Fibroblast of the conjunctiva (primary cell): ENCODE data around the gene COL26A1.
A peak's percentile ranks its signal among the peaks of the same experiment; 100 is the strongest.

Experiments
- DNase-seq: peaks from one replicate; pipeline ENCODE4 v3.0.0-alpha.2; 2010; ENCODE audit warnings: low read depth

The COL26A1 gene

GRCh38 chr7:101373812-101374614 is 11.3 kb downstream of the COL26A1 start:
- no peak for DNase-seq

GRCh38 chr7:101374990-101375389 is 12.3 kb downstream of the COL26A1 start:
- no peak for DNase-seq

- no peak for DNase-seq
Observed at GRCh38 chr7:101376601-101377000, 13.9 kb downstream of the COL26A1 start.

DNA sequence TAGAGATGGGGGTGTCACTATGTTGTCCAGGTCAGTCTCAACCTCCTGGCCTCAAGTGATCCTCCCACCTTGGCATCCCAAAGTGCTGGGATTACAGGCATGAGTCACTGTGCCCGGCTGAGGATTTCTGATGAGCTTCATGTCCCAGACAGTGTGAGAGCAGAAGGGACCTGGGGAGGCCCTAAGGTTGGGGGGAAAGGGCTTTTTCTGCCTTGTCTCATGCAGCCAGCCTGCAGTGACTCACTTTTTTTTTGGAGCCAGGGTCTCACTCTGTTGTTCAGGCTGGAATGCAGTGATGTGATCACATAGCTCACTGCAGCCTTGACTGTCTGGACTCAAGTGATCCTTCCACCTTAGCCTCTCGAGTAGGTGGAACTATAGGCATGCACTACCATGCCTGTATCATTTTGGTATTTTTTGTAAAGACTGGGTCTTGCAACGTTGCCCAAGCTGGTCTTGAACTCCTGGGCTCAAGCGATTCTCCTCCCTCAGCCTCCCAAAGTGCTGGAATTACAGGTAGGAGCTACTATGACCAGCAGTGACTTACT is 14.6 kb downstream of the COL26A1 start:
- no peak for DNase-seq

- DNase-seq, result no peak
Observed at GRCh38 chr7:101378751-101379174, 16.1 kb downstream of the COL26A1 start.

DNA sequence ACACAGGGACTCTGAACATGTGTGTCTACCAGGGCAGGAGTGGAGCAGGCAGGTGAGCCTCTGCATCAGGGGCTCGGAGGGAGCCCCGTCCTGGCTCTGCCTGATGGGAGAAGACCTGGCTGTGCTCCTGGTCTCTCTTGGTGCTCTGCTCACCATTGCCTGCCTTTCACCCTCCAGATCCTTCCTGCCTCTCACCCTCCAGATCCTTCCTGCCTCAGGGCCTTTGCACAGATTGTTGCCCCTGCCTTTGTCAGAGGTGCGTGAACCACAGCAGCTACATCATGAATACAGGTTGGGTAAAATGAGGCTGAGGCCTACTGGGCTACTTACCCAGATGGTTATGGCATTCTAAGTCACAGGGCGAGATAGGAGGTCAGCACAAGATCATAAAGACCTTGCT is 16.6 kb downstream of the COL26A1 start:
- DNase-seq, result no peak

- DNase-seq, result no peak
Observed at GRCh38 chr7:101381549-101382111, 19.0 kb downstream of the COL26A1 start.

DNA sequence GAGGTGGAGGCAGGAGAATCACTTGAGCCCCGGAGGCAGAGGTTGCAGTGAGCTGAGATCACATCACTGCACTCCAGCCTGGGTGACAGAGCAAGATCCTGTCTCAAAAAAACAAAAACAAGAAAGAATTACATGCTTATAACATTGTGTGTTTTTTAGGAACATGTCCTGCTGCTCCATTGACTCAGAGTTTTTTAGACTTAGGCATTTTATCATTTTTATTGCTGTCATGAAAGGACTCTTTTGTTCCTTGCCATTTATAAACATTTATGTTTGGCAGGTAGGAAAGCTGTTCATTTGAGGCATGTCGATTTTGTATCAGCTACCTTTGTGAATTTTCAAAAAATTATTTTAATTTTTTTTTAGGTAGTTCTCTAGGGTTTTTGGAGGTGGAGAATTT is 20.3 kb downstream of the COL26A1 start:
- no peak for DNase-seq

GRCh38 chr7:101386177-101386557 is 23.5 kb downstream of the COL26A1 start:
- no peak for DNase-seq

- no peak for DNase-seq
Observed at GRCh38 chr7:101386558-101387231, 24.0 kb downstream of the COL26A1 start.

- peak; percentile 36 for DNase-seq
Observed at GRCh38 chr7:101390901-101391301, 28.2 kb downstream of the COL26A1 start.

DNA sequence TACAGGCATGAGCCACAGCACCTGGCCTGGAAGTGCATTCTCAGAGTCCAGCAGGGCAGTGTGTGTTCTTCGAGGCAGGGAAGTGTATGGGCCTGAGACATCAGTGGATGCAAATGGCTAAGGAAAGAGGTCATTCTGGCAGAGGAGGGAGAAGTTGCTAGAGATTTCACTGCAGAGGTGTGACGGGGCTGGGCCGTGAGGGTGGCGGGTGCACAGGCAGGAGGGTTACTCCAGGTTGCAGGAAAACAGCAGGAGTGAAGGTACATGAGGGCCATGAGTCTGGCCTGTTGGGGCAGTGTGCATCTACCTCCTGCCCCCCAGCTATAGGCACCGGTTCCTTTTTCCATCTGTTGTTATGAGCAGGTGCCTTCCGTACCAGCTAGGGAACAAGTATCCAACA is 29.3 kb downstream of the COL26A1 start:
- no peak for DNase-seq

- DNase-seq, result no peak
Observed at GRCh38 chr7:101393865-101394264, 31.2 kb downstream of the COL26A1 start.

GRCh38 chr7:101395376-101395775 is 32.7 kb downstream of the COL26A1 start:
- DNase-seq, result no peak

DNA sequence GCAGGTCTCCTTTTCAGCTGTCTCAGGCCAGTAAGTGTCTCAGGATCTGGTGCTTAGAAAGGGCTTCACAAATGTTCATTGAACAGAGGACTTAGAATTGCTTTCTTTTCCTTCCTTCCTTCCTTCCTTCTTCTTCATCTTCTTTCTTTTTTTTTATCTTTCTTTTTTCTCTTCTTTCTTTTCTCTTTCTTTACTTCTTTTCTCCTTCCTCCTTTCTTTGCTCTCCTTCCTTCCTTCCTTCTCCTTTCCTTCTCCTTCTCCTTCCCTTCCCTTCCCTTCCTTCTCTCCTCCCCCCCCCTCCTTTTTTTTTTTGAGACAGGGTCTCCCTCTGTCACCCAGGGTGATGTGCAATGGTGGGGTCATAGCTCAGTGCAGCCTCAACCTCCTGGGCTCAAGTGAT is 34.6 kb downstream of the COL26A1 start:
- no peak for DNase-seq

GRCh38 chr7:101397770-101398324 is 35.2 kb downstream of the COL26A1 start:
- no peak for DNase-seq

GRCh38 chr7:101398396-101399289 is 36.0 kb downstream of the COL26A1 start:
- no peak for DNase-seq

GRCh38 chr7:101399759-101400158 is 37.1 kb downstream of the COL26A1 start:
- DNase-seq, result no peak

- DNase-seq, result no peak
Observed at GRCh38 chr7:101400751-101401150, 38.1 kb downstream of the COL26A1 start.

- DNase-seq, result no peak
Observed at GRCh38 chr7:101401390-101402080, 38.9 kb downstream of the COL26A1 start.
